Fibroblast of mammary gland (primary cell): Measurements from ENCODE around the gene AATK.
A peak's percentile ranks its signal among the peaks of the same experiment; 100 is the strongest.

Experiments used
- DNase-seq: peaks from one replicate; pipeline ENCODE4 v3.0.0-alpha.2; 2010; ENCODE audit warnings: low read depth
- H3K4me3 ChIP-seq: 2 replicates; pipeline ENCODE4 v1.5.1; 2011; ENCODE audit warnings: low read depth, mild to moderate bottlenecking, low read length, moderate library complexity; ENCODE audit not compliant: control insufficient read depth
- CTCF ChIP-seq: conservative IDR thresholded peaks from 2 replicates; pipeline ENCODE4 v1.5.1; 2011; ENCODE audit warnings: low read depth, low read length, inconsistent platforms; ENCODE audit not compliant: control insufficient read depth, insufficient read depth

Gene AATK

GRCh38 chr17:81119223-81120148, 46.5 kb downstream of the AATK start:
- DNase-seq: peak; percentile 96
- peak overlapping the region; percentile 45 for H3K4me3 ChIP-seq
- no peak for TF ChIP-seq CTCF

- TF ChIP-seq CTCF: no peak
- H3K4me3 ChIP-seq: peak overlapping the region; percentile 45
- no peak for DNase-seq
Observed at GRCh38 chr17:81118308-81119221, 47.5 kb downstream of the AATK start.

GRCh38 chr17:81117672-81118198, 48.3 kb downstream of the AATK start:
- TF ChIP-seq CTCF: no peak
- H3K4me3 ChIP-seq: no peak overlapping the region
- no peak for DNase-seq

- no peak for DNase-seq
- H3K4me3 ChIP-seq: no peak overlapping the region
- no peak for TF ChIP-seq CTCF
Observed at GRCh38 chr17:81116704-81117103, 49.3 kb downstream of the AATK start.

- no peak for TF ChIP-seq CTCF
- no peak for DNase-seq
- no peak overlapping the region for H3K4me3 ChIP-seq
Observed at GRCh38 chr17:81115749-81116464, 50.1 kb downstream of the AATK start.

GRCh38 chr17:81115219-81115618, 50.8 kb downstream of the AATK start:
- TF ChIP-seq CTCF: no peak
- H3K4me3 ChIP-seq: no peak overlapping the region
- no peak for DNase-seq
